Sigmoid colon (tissue), 4 donors: Measurements from ENCODE around the gene DLGAP4.

Experiments
- CTCF ChIP-seq, 4 experiments: fragments of 450-650 bp in 3 of 4; fragments of 200-600 bp in 1 of 4; IDR thresholded peaks; one replicate each; pipeline ENCODE4 v1.5.1; 2016 to 2019; ENCODE audit warnings: antibody characterized with exemption in 4 of 4, mild to moderate bottlenecking in 3 of 4, moderate library complexity in 2 of 4
- EP300 ChIP-seq, 4 donors: sonication (generic); formaldehyde crosslinking; IDR thresholded peaks; one replicate each; pipeline ENCODE4 v1.6.1; 2017; ENCODE audit warnings: antibody characterized with exemption in 4 of 4
- POLR2A ChIP-seq, 2 donors: fragments of 450-650 bp; IDR thresholded peaks; one replicate each; pipeline ENCODE4 v1.6.1; 2016; ENCODE audit warnings: antibody characterized with exemption in 2 of 2, mild to moderate bottlenecking in 2 of 2, moderate library complexity in 2 of 2
- POLR2AphosphoS5 ChIP-seq, 4 donors: sonication (generic); formaldehyde crosslinking; IDR thresholded peaks; one replicate each; pipeline ENCODE4 v1.6.1; 2017; ENCODE audit warnings: antibody characterized with exemption in 4 of 4

- TF ChIP-seq CTCF (IDR thresholded peaks at IDR 0.05): no peak
- no peak for TF ChIP-seq POLR2A (IDR thresholded peaks at IDR 0.05)
- no peak for TF ChIP-seq POLR2AphosphoS5 (IDR thresholded peaks at IDR 0.05)
- no peak for TF ChIP-seq EP300 (IDR thresholded peaks at IDR 0.05)
Observed at GRCh38 chr20:36499211-36499610, 193.1 kb downstream of the DLGAP4 start.
